Colonic mucosa (tissue), 4 donors: ENCODE results near the gene CFAP251. TPM values are rescaled to one million over a fixed set of nuclear protein-coding genes. Genes with fewer than 3 reads are reported as not detected.

ENCODE experiments used
- DNase-seq: peaks from one replicate; pipeline ENCODE4 v3.0.0-alpha.2; 2020
- H3K27ac ChIP-seq: fragments of 200-600 bp; one replicate; pipeline ENCODE4 v1.8.0; 2021
- H3K27me3 ChIP-seq: fragments of 200-600 bp; one replicate; pipeline ENCODE4 v1.8.0; 2021
- H3K36me3 ChIP-seq: fragments of 200-600 bp; one replicate; pipeline ENCODE4 v1.8.0; 2021
- H3K4me1 ChIP-seq: fragments of 200-600 bp; one replicate; pipeline ENCODE4 v1.8.0; 2021; ENCODE audit warnings: mild to moderate bottlenecking
- H3K4me3 ChIP-seq: fragments of 200-600 bp; one replicate; pipeline ENCODE4 v1.8.0; 2021
- H3K9ac ChIP-seq, 2 donors: one replicate each; pipeline ENCODE4 v1.7.0; 2013; ENCODE audit warnings: control low read depth in 2 of 2, low read depth in 2 of 2, low read length in 2 of 2
- H3K9me3 ChIP-seq: fragments of 200-600 bp; one replicate; pipeline ENCODE4 v1.8.0; 2021
- intact Hi-C: fragments of 100-400 bp; cut with DNase I; formaldehyde crosslinking; loops from one replicate; pipeline ENCODE4 v1.14.1; 2022
- total RNA-seq, 2 donors: library from RNA; stranded (reverse); fragmentation: NEBNext Ultra II Directional in 1 of 2; extraction: Animal tissue kit (Norgen Biotek cat#: 25700) in 1 of 2; gene quantifications; one replicate each; pipeline ENCODE4 v1.2.1, GENCODE V29; 2021
- TF ChIP-seq, protein P1 (sequence below): fragments of 200-600 bp; IDR thresholded peaks from one replicate; pipeline ENCODE4 v1.8.0; 2022; ENCODE audit warnings: antibody characterized with exemption, mild to moderate bottlenecking
- donor health status: healthy.
- donor health status: DM: no; HTN: no; CAD: no.
- donor health status: DM: no; HTN: no; CAD: no.

CFAP251 gene
- total RNA-seq, 2 donors from 2014 or later, result 0.64 to 0.93 TPM

GRCh38 chr12:122021822-122022392 lies 103.5 kb downstream of the CFAP251 start, which contains the start of gene BCL7A:
Gene BCL7A (plus strand): TSS chr12:122021884. CDS start chr12:122022092, 208 bp downstream.
- peak within 1 kb of the TSS; percentile 66 to 81 for H3K9ac ChIP-seq
- H3K27me3 ChIP-seq, result no peaks in the 10 kb centered on the region
- intact Hi-C loops, result loop anchor here (10.0 kb wide), 1 partner anchor 97 kb away; no protein-coding TSS in a partner anchor
- peak within 1 kb of the TSS; percentile 37 for H3K27ac ChIP-seq
- H3K4me3 ChIP-seq, result peak within 1 kb of the TSS; percentile 59
- H3K9me3 ChIP-seq, result no peaks in the 10 kb centered on the region
- peak; percentile 75 for DNase-seq
- TF ChIP-seq, protein P1, sequence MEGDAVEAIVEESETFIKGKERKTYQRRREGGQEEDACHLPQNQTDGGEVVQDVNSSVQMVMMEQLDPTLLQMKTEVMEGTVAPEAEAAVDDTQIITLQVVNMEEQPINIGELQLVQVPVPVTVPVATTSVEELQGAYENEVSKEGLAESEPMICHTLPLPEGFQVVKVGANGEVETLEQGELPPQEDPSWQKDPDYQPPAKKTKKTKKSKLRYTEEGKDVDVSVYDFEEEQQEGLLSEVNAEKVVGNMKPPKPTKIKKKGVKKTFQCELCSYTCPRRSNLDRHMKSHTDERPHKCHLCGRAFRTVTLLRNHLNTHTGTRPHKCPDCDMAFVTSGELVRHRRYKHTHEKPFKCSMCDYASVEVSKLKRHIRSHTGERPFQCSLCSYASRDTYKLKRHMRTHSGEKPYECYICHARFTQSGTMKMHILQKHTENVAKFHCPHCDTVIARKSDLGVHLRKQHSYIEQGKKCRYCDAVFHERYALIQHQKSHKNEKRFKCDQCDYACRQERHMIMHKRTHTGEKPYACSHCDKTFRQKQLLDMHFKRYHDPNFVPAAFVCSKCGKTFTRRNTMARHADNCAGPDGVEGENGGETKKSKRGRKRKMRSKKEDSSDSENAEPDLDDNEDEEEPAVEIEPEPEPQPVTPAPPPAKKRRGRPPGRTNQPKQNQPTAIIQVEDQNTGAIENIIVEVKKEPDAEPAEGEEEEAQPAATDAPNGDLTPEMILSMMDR, result no peak
- H3K4me1 ChIP-seq, result no peaks in the 10 kb centered on the region
- no peaks in the 10 kb centered on the region for H3K36me3 ChIP-seq

DNA sequence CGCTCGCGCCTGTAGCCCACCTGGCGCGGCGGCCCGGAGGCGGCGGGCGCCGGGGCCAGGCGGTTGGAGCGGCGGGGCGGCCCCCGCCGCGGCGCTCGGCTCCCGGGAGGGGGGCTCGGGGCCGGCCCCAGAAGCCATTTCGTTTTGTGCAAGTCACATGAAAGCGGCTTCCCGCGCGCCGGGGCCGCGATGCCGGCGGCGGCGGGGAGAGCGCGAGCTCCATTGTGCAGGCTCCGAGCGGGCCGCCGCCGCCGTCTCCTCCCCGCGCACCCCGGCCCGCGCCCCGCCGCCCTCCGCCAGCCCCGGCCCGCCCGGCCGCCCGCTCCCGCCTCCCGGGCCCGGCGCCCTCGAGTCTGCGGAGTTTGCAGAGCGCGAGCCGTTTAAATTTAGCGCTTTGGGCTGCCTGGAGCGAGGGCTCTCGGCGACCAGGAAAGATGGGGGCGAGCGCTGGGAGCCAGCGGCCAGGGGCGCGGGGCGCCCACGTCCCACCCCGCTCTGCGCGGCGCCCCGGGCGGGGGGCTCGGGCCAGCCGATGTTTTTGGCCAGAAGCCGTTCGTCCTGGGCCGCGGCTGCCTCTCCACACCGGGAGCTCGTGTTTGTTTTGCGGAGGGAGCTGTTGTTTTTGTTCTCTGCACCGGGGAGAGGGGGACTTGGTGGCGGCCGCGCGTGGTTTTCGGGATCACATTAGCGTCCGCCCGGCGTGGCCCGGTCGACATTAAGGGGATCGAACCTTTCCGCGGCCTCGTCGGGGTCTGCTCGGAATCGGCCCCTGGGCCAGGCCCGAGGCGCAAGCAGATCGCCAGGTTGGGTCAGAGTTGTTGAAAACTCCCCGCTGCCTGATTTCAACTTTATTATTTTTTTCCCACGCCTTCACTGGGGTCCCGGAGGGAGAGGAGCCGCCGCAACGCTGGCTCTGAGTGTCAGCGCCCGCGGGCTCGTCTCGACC lies 104.3 kb downstream of the CFAP251 start:
- DNase-seq, result peak; percentile 31
- TF ChIP-seq, protein P1, result no peak
- Histone ChIP-seq H3K9me3 (no peaks in the 10 kb centered on the region), H3K36me3 (no peaks in the 10 kb centered on the region), H3K9ac (peak overlapping the region; percentile 66 to 81), H3K27ac (peak overlapping the region; percentile 37), H3K27me3 (no peaks in the 10 kb centered on the region), H3K4me1 (no peaks in the 10 kb centered on the region), H3K4me3 (peak overlapping the region; percentile 59)
- intact Hi-C loops, result loop anchor here (10.0 kb wide), 1 partner anchor 98 kb away; no protein-coding TSS in a partner anchor

GRCh38 chr12:122023339-122024131 lies 105.1 kb downstream of the CFAP251 start:
- H3K9ac ChIP-seq, result peak overlapping the region; percentile 66 to 81
- H3K27ac ChIP-seq, result peak overlapping the region; percentile 37
- peak; percentile 72 for DNase-seq
- no peaks in the 10 kb centered on the region for H3K4me1 ChIP-seq
- no peaks in the 10 kb centered on the region for H3K36me3 ChIP-seq
- H3K9me3 ChIP-seq, result no peaks in the 10 kb centered on the region
- H3K4me3 ChIP-seq, result peak overlapping the region; percentile 59
- TF ChIP-seq, protein P1, result no peak
- H3K27me3 ChIP-seq, result no peaks in the 10 kb centered on the region
- intact Hi-C loops, result loop anchor here (10.0 kb wide), 1 partner anchor 99 kb away; no protein-coding TSS in a partner anchor

- Histone ChIP-seq H3K4me1 (no peaks in the 10 kb centered on the region), H3K36me3 (no peaks in the 10 kb centered on the region), H3K9me3 (no peaks in the 10 kb centered on the region), H3K9ac (peak overlapping the region in 1 of 2 donors; percentile 81), H3K27ac (peak overlapping the region; percentile 37), H3K4me3 (peak overlapping the region; percentile 59), H3K27me3 (no peaks in the 10 kb centered on the region)
- DNase-seq, result no peak
- TF ChIP-seq, protein P1, result no peak
- intact Hi-C loops, result loop anchor here (10.0 kb wide), 1 partner anchor 99 kb away; no protein-coding TSS in a partner anchor
Measured at GRCh38 chr12:122024132-122024785, 105.9 kb downstream of the CFAP251 start.
